Sigmoid colon (tissue), 4 donors: ENCODE data around the gene REC114.

ENCODE experiments used
- CTCF ChIP-seq, 4 experiments: fragments of 450-650 bp in 3 of 4; fragments of 200-600 bp in 1 of 4; IDR thresholded peaks; one replicate each; pipeline ENCODE4 v1.5.1; 2016 to 2019; ENCODE audit warnings: antibody characterized with exemption in 4 of 4, mild to moderate bottlenecking in 3 of 4, moderate library complexity in 2 of 4
- EP300 ChIP-seq, 4 donors: sonication (generic); formaldehyde crosslinking; IDR thresholded peaks; one replicate each; pipeline ENCODE4 v1.6.1; 2017; ENCODE audit warnings: antibody characterized with exemption in 4 of 4
- POLR2A ChIP-seq, 2 donors: fragments of 450-650 bp; IDR thresholded peaks; one replicate each; pipeline ENCODE4 v1.6.1; 2016; ENCODE audit warnings: antibody characterized with exemption in 2 of 2, mild to moderate bottlenecking in 2 of 2, moderate library complexity in 2 of 2

- no peak for TF ChIP-seq CTCF (IDR thresholded peaks at IDR 0.05)
- TF ChIP-seq EP300 (IDR thresholded peaks at IDR 0.05): no peak
- TF ChIP-seq POLR2A (IDR thresholded peaks at IDR 0.05): no peak
These were observed 97.2 kb downstream of the REC114 start for GRCh38 chr15:73540161-73540560.
